ENCODE data around the gene SLCO4A1.
A peak's percentile ranks its signal among the peaks of the same experiment; 100 is the strongest.

The SLCO4A1 gene

DNA sequence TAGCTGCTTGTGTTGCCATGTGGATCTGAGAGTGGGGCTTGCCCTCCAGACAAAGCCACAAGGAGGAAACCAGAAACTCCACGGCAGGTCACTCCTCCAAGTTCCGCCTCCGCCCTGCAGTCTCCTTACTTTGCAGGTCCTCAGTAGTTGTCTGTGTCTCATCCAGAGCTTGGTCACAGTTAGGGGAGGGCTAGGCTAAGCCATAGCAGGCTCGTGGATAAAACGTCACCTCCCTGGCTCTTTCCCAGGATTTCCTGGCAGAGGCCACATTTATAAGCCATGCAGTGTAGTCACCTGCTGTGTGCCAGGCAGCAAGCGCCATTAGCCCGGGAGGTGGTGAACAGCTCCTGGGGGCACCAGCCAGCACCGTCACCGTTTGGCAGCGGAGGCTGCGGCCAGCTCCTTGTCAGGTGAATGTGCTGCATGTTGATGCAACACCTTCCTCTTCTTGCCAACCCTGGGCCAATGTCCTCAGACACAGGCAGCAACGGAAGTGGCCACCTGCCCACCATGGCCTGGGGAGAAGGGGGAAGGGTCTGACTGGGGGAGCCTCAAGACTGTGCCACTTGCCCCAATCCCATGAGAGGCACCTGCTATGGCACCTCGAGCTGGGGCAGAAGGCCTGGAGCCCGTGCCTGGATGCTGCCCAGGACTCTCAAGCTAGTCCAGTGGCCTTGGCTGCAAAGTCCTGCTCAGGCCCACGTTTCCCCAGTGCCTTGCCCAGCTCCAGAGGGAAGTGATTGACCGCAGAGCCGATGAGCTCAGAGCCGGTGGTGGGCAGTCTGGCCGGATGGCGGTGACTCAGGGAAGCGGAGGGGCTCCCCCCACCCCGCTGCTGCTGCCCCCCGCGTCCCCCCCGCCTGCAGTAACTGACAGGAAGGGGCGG, 39.0 kb upstream of the SLCO4A1 start:
- in situ Hi-C loops (cut with MboI; ENCODE audit: low sequenced_read_pairs) = no loop called here
- peaks cover 8% of the 10 kb centered on the region for H3K4me1 ChIP-seq
- H3K27me3 ChIP-seq (ENCODE audit: low read depth) = peaks cover 28% of the 10 kb centered on the region

DNA sequence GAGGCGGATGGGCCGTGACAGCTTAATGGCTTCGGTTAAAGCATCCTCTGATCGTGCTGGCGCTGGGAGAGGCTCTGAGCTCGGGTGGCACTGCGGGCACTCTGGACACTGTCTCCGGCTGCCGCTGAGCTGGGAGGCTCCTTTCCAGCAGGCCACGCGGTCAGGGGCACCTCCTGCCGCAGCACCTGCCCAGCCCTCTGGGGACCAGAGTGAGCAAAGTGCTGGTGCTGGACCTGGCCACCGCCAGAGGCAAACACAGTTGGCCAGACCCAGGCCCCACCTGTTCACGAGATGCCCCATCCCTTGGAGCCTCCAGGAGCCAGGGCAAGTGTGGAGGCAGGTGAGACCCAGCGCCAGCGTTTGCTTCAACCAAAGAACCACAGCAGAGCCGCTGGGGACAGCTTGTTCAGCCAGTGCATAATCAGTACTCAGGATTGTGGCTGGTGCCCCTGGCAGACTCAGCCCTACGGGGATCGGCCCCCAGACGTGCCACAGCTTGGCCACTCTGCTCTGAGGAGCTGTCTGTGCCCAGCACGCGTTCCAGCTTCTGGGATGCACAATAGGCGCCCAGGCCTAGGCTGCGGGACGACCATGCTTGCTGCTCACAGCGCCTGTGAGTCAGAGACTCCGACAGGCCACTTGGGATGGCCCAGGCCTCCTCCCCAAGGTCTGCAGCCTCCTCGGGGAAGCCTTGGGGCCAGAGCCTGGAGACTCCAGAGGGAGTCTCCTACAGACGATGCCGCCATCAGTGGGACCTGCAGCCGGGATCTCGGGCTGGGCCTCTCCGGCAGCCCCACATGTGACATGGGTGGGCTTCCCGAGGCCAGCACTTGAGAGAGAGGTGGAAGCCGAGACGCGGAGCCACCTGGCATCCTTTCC, 38.2 kb upstream of the SLCO4A1 start:
- Histone ChIP-seq H3K27me3 (ENCODE audit: low read depth) (peaks cover 25% of the 10 kb centered on the region), H3K36me3 (replicated peaks) (no peaks in the 10 kb centered on the region), H3K4me3 (no peak overlapping the region), H3K4me1 (peaks cover 8% of the 10 kb centered on the region), H3K9me3 (no peaks in the 10 kb centered on the region)
- in situ Hi-C loops (cut with MboI; ENCODE audit: low sequenced_read_pairs) = no loop called here
- DNase-seq (ENCODE audit: low spot score in 2 of 2) = no peak

More for the DNA sequence above, 39.0 kb upstream of the SLCO4A1 start:
- Histone ChIP-seq H3K36me3 (replicated peaks) (no peaks in the 10 kb centered on the region), H3K4me3 (no peak overlapping the region), H3K9me3 (no peaks in the 10 kb centered on the region)
- DNase-seq (ENCODE audit: low spot score in 2 of 2) = no peak

DNA sequence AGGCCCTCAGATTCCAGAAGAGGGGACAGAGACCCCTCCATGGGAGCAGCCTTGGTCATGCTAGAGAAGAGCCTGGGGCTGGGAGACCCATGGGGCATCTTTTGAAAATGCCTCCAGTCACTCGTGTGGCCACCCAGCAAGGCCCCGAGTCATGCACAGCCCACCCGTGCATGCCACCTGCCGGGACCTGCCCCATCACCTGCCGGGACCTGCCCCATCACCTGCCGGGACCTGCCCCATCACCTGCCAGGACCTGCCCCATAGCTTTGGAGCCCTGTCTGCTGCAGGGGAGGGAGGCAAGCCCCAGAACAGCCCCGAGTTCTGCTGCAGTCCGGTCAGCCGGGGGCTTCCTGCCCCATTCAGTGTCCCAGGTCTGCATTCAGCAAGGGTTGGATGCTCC, 37.5 kb upstream of the SLCO4A1 start:
- H3K4me3 ChIP-seq = no peak overlapping the region
- no peaks in the 10 kb centered on the region for H3K36me3 ChIP-seq (replicated peaks)
- DNase-seq (ENCODE audit: low spot score in 2 of 2) = no peak
- H3K27me3 ChIP-seq (ENCODE audit: low read depth) = peaks cover 25% of the 10 kb centered on the region
- H3K4me1 ChIP-seq = peaks cover 8% of the 10 kb centered on the region
- in situ Hi-C loops (cut with MboI; ENCODE audit: low sequenced_read_pairs) = no loop called here
- no peaks in the 10 kb centered on the region for H3K9me3 ChIP-seq

DNA sequence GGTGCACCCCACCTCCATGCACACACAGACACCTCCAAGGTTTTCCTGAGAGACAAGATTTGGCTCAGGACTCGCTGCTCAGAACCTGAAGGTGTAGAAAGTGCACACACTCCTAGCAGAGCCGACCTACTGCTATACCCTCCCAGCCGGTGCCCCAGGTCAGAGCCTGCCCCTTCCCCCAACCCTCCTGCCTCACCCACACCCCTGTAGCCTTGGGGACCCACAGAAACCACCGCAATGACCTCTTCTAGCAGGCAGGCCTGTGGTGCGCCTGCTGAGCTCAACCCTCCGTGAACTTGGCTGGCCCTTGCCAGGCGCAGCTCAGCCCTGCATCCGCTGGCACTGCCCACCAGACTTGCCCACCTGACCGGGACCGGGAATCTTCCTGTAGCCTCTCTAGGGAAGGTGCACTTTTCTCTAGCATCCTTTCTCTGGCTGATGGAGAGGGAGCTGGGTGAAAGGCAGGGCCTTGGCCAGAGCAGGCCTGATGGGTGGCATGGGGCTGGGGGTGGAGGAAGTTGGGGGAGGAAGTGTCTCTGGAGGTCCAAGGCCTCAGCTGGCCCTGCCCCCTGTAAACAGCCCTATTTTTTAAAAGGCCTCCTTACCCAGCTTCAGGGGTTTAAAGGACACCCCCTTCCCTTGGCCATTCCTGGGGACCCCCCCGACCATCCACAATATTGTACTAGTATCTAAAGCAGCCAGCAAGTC, 36.9 kb upstream of the SLCO4A1 start:
- in situ Hi-C loops (cut with MboI; ENCODE audit: low sequenced_read_pairs) = no loop called here
- H3K36me3 ChIP-seq (replicated peaks) = no peaks in the 10 kb centered on the region
- no peak overlapping the region for H3K4me3 ChIP-seq
- peaks cover 8% of the 10 kb centered on the region for H3K4me1 ChIP-seq
- no peak for DNase-seq (ENCODE audit: low spot score in 2 of 2)
- peaks cover 25% of the 10 kb centered on the region for H3K27me3 ChIP-seq (ENCODE audit: low read depth)
- H3K9me3 ChIP-seq = no peaks in the 10 kb centered on the region

DNA sequence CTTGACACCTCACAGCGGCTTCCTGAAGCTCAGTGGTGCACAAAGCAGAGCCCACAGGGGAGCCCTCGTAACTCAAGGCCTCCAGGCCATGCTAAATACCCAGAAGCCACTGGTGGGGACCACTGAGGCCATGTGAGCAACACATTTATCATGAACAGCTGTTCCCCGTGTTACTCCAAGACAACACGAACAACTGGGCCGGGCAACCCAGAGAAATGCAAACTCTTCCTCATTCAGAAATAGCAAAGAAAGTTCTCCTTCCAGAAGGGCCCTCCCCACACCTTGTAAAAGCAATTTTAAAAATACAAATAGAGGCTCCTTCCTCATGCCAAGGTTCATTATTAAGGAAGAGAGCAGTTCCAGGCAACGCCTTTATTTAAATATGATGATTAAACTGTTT, 36.3 kb upstream of the SLCO4A1 start:
- Histone ChIP-seq H3K9me3 (no peaks in the 10 kb centered on the region), H3K27me3 (ENCODE audit: low read depth) (peaks cover 22% of the 10 kb centered on the region), H3K4me1 (peaks cover 8% of the 10 kb centered on the region), H3K36me3 (replicated peaks) (no peaks in the 10 kb centered on the region), H3K4me3 (no peak overlapping the region)
- in situ Hi-C loops (cut with MboI; ENCODE audit: low sequenced_read_pairs) = no loop called here
- DNase-seq (ENCODE audit: low spot score in 2 of 2) = no peak

DNA sequence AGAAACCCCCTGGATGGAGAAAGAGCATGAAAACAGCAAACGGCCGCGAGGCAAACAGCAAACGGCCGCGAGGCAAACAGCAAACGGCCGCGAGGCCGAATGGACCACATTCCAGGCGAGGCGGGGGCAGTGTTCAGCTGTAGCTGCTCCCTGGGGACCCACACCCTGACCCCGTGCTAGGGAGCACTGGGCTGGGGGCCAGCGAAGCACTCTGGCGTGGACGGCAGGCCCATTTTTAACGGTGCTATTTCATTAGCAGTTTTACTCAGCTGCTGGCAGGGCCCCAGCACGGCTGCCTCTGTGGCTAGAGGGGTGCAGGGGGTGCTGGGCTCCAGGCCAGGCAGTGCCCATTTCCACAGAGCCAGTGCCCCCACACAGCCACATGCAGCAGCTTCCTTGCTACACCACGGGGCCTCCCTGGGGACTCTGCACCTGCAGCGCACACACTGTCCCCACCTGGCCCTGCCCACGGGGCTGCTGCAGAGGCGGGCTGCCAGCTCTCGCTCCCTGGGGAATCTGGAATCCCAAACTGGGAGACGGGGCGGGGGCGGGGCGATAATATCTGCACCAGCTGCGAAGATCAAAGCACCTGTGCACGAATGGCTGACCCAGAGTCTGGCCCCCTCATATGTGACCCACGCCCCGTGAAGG, 35.6 kb upstream of the SLCO4A1 start:
- peak in 1 of 2 experiments; percentile 65 for DNase-seq (ENCODE audit: low spot score in 2 of 2)
- no peaks in the 10 kb centered on the region for H3K36me3 ChIP-seq (replicated peaks)
- no peak overlapping the region for H3K4me3 ChIP-seq
- peaks cover 8% of the 10 kb centered on the region for H3K4me1 ChIP-seq
- peaks cover 16% of the 10 kb centered on the region for H3K27me3 ChIP-seq (ENCODE audit: low read depth)
- in situ Hi-C loops (cut with MboI; ENCODE audit: low sequenced_read_pairs) = no loop called here
- no peaks in the 10 kb centered on the region for H3K9me3 ChIP-seq

DNA sequence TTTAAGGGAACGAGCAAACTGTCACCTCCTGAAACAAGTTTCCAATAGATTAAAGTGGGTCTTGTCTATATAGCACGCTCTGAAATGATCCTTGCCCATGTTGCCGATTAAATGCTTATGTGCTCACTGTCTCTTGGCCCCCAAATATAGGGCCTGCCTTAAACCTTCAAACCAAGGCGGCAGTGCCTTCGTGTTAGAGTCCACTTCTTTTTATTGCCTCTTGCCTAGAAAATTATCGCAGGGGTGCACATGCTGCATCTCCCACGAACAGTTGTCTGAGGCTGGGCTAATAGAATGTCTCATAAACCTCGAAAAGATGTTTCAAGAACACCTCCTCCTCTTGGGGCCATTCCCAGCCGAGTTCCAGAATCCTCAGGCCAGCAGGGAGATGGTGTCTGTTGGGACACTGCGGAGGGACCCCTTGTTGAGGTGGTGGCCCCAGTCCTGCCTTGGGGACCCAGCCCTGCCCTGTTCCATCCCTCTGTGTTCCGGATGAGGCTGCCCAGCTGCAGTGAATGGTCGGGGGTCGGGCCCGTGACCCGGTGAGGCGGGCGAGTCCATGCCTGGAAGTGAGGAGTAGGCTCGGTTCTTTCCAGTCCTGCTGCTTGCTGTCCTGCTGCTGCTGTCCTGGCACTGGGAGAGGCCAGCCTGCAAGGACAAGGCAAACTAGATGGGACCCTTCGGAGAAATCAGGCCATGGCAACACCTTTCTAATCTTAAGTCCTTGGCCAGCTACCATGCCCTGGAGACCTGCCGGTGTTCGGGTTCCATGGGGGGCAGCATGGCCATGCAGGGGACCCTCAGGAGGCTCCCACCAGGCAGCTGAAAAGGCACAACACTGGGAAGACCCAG, 34.7 kb upstream of the SLCO4A1 start:
- no peak for DNase-seq (ENCODE audit: low spot score in 2 of 2)
- Histone ChIP-seq H3K9me3 (no peaks in the 10 kb centered on the region), H3K4me1 (peaks cover 8% of the 10 kb centered on the region), H3K27me3 (ENCODE audit: low read depth) (peaks cover 7% of the 10 kb centered on the region), H3K36me3 (replicated peaks) (no peaks in the 10 kb centered on the region), H3K4me3 (no peak overlapping the region)
- in situ Hi-C loops (cut with MboI; ENCODE audit: low sequenced_read_pairs) = no loop called here

DNA sequence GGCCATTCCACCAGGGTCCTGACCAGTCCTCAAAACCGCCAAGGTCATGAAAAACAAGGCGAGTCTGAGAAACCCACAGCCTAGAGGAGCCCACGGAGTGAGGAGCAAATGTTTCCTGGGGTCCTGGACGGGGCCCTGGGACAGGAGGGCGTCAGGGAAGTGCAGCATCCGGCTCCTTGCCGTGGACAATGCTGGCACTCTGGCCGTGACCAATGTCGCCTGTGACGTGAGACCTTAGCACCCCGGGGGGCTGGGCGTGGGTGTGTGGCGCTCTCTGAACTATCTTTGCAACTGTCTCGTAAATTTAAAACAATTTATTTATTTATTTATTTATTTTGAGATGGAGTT, 34.1 kb upstream of the SLCO4A1 start:
- no peaks in the 10 kb centered on the region for H3K9me3 ChIP-seq
- no peaks in the 10 kb centered on the region for H3K36me3 ChIP-seq (replicated peaks)
- in situ Hi-C loops (cut with MboI; ENCODE audit: low sequenced_read_pairs) = no loop called here
- no peak for DNase-seq (ENCODE audit: low spot score in 2 of 2)
- peaks cover 3% of the 10 kb centered on the region; the same call in 1 of the 2 replicates for H3K27me3 ChIP-seq (ENCODE audit: low read depth)
- no peak overlapping the region for H3K4me3 ChIP-seq
- peaks cover 8% of the 10 kb centered on the region for H3K4me1 ChIP-seq

DNA sequence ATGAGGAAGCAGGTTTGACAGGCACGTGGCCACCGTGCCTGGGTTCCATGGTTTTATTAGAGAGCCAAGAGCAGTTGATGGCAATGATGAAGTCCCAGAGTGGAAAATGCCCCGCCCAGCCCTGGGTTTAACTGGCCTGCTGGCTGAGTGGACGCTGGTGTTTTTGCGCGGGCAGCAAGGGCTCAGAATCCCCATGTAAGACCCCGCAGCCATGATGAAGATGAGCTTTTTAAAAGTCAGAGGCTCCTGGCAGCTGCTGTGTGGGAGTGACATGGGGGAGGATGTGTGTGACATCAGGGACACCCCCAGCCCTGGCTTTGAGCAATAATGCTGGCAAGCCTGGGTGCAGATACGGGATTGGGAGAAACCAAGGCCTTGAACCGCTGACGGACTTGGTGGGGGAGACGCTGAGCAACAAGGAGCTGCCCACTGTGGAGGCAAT, 33.0 kb upstream of the SLCO4A1 start:
- in situ Hi-C loops (cut with MboI; ENCODE audit: low sequenced_read_pairs) = no loop called here
- Histone ChIP-seq H3K27me3 (ENCODE audit: low read depth) (no peaks in the 10 kb centered on the region; the same call in 1 of the 2 replicates), H3K4me3 (no peak overlapping the region), H3K36me3 (replicated peaks) (no peaks in the 10 kb centered on the region), H3K4me1 (peaks cover 8% of the 10 kb centered on the region), H3K9me3 (no peaks in the 10 kb centered on the region)
- no peak for DNase-seq (ENCODE audit: low spot score in 2 of 2)

DNA sequence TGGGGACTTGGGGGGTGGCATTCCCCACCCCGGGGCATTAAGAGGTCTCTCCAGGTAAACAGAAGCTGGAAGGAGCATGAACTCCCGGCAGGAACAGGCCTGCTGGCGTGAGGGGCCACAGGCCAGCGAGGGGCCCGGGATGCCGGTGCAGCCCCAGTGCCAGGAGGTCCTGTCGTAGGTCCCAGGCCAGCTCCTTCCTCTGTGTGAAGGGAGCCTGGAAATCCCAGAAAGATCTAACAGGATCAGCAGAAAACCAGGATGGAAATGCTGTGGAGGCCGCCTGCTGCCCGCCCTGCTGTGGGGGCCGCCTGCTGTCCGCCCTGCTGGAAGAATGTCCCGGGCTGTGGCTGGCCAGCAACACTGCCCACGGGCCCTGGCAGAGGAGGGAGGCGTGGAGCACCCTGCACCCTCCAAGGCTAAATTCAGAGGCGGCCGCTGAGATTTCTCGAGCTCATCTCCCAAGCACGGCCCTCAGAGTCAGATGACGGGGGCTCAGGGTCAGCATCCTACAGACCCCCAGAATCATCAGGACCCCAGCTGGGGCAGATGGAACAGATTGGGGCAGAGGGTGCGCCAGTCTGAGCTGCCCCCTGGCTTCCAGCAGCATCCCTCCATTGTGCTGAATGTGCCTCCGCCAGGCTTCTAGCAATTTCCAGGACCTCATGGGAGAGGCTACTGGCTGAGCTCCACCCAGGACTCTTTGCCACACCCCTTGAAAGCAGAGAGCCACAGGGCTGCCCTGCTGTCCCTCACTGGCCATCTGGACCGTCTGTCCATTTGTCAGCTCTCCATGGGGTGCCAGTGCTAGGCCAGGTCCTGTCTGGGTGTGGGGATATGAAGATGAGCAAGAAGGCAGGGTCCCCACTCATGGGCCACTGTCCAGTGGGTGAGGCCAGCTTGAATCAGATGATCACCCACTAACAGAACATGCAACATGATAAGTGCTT, 32.2 kb upstream of the SLCO4A1 start:
- peaks cover 8% of the 10 kb centered on the region for H3K4me1 ChIP-seq
- no peaks in the 10 kb centered on the region for H3K36me3 ChIP-seq (replicated peaks)
- no peak overlapping the region for H3K4me3 ChIP-seq
- no peaks in the 10 kb centered on the region; the same call in 1 of the 2 replicates for H3K27me3 ChIP-seq (ENCODE audit: low read depth)
- in situ Hi-C loops (cut with MboI; ENCODE audit: low sequenced_read_pairs) = no loop called here
- no peaks in the 10 kb centered on the region for H3K9me3 ChIP-seq
- no peak for DNase-seq (ENCODE audit: low spot score in 2 of 2)

DNA sequence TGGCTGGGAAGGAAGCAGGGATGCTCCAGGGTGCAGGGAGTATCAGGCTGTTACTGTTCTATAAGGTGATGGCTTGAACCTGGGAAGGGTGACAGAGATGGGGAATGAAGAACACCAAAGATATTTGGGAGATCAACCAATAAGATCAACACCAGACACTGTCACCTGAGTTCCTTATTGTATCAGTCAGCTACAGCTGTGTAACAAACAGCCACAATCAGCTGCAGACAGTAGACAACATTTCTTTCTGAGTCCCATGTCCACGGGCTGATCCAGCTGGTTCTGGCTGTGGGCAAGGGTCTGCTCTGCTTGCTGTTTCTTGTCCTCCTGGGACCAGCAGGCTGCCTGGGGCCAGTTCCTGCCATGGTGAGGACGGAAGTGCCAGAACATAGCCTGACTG, 31.3 kb upstream of the SLCO4A1 start:
- Histone ChIP-seq H3K36me3 (replicated peaks) (no peaks in the 10 kb centered on the region), H3K9me3 (no peaks in the 10 kb centered on the region), H3K27me3 (ENCODE audit: low read depth) (no peaks in the 10 kb centered on the region; the same call in 1 of the 2 replicates), H3K4me1 (peaks cover 7% of the 10 kb centered on the region), H3K4me3 (no peak overlapping the region)
- in situ Hi-C loops (cut with MboI; ENCODE audit: low sequenced_read_pairs) = no loop called here
- no peak for DNase-seq (ENCODE audit: low spot score in 2 of 2)

DNA sequence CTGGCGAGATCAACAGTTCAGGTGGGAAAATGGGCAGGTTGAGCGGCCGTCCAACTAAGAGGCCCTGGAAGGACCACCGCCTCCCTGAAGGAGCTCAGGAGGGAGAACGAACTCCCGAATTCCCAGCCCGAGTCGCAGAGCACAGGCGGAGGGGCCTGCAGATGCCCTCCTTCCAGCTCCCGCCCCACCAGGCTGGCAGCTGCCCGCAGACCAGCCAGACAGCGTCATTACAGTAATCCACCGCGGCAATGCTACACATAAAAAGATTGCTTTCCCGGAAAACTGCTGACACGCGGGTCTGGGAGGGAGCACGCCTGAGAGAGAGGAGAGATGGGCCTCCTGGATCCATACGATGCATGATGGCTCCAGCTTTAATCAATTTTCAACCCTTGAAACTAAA, 30.5 kb upstream of the SLCO4A1 start:
- in situ Hi-C loops (cut with MboI; ENCODE audit: low sequenced_read_pairs) = no loop called here
- Histone ChIP-seq H3K4me1 (no peaks in the 10 kb centered on the region), H3K9me3 (no peaks in the 10 kb centered on the region), H3K27me3 (ENCODE audit: low read depth) (no peaks in the 10 kb centered on the region; the same call in 1 of the 2 replicates), H3K36me3 (replicated peaks) (no peaks in the 10 kb centered on the region), H3K4me3 (no peak overlapping the region)
- DNase-seq (ENCODE audit: low spot score in 2 of 2) = no peak

Data from HAP-1 (cell line).